Fibroblast of lung (primary cell): ENCODE measurements around the gene NAA80.

Experiments
- EZH2 ChIP-seq: IDR thresholded peaks from 2 replicates; pipeline ENCODE4 v1.5.1; 2012; ENCODE audit warnings: low read length, control low read depth, mild to moderate bottlenecking; ENCODE audit errors: missing control alignments
- TF ChIP-seq, protein P1 (sequence below), 2 donors: IDR thresholded peaks in 1 of 2; conservative IDR thresholded peaks in 1 of 2; 1 replicate in 1 of 2; 2 replicates in 1 of 2; pipeline ENCODE4 v1.5.1; 2011 to 2012; ENCODE audit warnings: low read length in 2 of 2, control low read depth in 1 of 2, inconsistent platforms in 1 of 2, low read depth in 1 of 2, mild to moderate bottlenecking in 1 of 2

DNA sequence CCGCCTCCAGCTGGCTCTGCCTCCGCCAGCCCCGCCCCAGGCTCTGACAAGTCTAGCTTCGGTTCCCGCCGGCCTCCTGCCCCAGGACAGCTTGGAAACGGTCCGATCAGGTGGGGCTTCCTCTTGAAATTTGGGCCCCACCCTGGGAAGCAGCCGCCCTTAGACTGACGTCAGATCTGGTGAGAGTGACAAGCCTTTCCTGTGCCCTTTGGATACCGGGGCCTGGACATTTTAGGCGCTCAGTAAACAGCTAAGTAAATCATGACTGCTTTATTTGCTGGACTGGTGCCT is 378 bp upstream of the NAA80 start:
- TF ChIP-seq, protein P1, sequence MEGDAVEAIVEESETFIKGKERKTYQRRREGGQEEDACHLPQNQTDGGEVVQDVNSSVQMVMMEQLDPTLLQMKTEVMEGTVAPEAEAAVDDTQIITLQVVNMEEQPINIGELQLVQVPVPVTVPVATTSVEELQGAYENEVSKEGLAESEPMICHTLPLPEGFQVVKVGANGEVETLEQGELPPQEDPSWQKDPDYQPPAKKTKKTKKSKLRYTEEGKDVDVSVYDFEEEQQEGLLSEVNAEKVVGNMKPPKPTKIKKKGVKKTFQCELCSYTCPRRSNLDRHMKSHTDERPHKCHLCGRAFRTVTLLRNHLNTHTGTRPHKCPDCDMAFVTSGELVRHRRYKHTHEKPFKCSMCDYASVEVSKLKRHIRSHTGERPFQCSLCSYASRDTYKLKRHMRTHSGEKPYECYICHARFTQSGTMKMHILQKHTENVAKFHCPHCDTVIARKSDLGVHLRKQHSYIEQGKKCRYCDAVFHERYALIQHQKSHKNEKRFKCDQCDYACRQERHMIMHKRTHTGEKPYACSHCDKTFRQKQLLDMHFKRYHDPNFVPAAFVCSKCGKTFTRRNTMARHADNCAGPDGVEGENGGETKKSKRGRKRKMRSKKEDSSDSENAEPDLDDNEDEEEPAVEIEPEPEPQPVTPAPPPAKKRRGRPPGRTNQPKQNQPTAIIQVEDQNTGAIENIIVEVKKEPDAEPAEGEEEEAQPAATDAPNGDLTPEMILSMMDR (conservative IDR thresholded peaks at IDR 0.05 in 1 of 2, IDR thresholded peaks at IDR 0.05 in 1 of 2; ENCODE audit: low read depth in 1 of 2, low read length in 2 of 2): no peak
- no peak for TF ChIP-seq EZH2
